HG02623 (cell line): ENCODE data around the gene BEGAIN.

Source experiments
- ATAC-seq: cut with Tn5 transposase; IDR thresholded peaks from one replicate; pipeline ENCODE4 v1.9.1; 2021; ENCODE audit warnings: moderate library complexity; ENCODE audit not compliant: unreplicated experiment

BEGAIN gene

DNA sequence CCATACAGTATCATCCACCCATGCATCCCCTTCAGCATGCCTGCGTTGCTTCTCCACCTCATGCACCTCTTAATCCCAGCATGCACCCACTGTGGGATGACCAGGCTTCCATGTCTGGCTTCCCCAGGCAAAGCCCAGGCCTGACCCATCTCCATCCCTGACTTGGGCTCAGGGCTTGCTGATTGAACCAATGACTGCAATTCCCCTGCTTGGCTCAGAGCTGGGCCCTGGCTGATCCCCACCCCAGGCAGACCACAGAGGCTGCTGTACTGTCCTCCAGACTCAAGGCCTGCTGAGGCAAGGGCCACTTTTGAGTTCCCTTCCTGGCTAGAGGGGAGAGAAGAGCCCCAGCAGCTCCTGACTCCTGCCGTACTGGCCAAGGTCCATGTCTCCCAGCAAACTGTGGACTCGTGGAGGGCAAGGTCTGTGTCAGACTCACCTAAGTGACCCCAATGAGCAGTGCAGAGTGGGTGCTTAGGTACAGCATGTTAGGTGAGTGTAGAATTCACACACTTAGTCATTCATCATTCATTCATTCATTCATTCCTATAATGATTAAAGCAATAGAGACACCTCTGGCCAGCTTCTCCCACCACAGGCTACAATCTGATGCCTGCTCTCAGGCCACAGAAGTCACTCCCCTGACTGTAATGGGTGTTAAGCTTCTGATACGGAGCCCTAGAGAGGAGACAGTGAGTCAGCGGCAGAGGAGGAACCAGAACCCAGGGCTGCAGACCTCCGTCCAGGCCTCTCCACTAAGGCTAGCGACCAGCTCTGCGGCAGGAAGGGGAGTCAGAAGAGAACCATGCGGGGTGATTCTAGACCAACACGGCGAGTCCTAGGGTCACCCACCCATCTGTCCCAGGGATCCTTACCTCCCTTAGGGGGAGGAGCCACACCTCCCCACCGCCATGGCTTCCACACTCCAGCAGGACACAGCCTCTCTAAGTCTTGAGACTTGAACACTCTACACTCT, 2.9 kb downstream of the BEGAIN start:
- no peak for ATAC-seq

DNA sequence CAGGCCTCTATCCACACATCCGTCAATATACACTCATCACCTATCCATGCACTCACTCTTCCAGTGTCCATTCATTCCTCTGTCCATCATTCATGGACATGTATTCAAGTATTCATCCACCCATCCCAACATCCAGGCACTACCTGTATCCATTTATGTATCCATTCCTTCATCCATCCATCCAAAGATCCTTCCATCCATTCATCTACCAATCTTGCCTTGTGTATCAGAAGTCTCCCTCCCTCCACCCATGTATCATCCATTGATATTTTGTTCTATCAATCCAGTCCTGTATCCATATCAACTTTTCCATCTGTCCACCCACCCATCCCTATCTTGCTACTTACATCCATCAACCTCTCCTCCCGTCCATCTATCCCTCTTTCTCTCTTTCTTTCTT, 4.0 kb downstream of the BEGAIN start:
- ATAC-seq = no peak

DNA sequence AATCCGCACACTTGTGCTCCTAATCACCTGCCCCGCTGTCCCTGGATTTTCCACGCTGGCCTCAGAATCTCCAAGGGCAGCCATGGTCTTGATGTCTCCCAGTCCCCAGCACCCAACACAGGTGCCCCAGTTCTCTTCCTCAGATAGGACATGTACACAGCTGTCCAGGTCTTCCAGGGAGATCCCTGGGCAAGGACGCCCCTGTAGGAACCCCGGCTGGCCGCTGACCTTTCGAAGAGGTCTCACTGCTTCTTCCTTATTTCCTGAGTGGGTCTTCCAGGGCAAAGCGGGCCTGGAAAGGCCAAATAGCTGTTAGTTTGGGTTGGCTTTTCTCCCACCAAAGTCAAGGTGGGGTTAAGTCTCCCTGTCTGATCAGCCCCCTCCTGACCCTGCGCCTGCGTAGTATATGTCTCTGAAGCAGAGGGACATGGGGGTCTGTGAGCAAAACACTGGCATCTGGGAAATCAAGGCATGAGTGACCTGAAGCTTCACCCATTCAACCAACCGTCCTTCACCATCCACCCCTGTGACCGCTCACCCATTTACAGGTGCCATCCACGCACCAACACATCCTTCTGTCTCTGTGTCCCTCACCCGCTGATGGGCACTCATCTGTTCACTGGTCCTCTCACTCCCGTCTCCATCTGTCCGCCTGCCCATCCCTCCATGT, 4.6 kb downstream of the BEGAIN start:
- no peak for ATAC-seq

DNA sequence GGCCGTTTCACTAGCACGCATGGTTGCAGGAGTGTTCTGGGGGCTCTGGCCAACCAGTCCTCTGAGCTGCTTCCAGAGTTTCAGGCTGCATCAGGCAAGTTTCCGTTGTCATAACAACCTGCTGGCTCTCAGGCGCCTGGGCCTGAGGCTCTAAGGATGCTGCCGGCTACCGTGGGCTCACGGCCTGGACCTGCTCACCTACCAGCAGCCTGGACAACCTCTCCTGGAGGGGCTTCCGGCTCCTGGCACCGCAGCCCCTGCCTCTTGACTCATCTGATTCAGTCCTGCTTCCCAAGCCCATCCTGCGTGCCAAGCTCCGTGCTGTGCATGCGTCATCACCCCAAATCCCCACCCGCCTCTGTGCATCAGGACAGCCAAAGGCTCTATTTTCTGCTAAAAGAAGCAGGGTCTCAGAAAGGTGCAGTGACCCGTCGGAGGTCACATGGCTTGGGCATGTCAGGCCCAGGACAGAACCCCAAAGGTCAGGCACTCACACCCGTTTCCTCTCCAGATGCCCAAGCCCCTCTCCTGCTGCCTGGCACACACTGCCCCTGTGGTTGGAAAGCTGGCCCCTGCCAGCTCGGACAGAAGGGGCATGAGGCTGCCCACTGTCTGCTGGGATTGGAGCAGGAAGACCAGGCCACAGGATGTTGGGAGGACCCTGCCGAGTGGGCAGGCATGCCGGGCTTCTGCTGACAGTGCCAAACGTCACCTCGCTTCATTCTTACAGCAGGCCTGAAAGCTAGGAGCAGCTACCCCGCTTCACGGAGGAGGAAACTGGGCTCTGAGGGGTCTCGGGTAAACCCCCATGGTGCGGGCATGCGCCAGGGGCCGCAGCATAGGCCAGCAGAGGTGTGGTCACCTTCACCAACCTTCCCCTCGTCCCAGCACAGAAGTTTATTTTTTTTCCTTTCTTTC, 5.7 kb downstream of the BEGAIN start:
- ATAC-seq = no peak

DNA sequence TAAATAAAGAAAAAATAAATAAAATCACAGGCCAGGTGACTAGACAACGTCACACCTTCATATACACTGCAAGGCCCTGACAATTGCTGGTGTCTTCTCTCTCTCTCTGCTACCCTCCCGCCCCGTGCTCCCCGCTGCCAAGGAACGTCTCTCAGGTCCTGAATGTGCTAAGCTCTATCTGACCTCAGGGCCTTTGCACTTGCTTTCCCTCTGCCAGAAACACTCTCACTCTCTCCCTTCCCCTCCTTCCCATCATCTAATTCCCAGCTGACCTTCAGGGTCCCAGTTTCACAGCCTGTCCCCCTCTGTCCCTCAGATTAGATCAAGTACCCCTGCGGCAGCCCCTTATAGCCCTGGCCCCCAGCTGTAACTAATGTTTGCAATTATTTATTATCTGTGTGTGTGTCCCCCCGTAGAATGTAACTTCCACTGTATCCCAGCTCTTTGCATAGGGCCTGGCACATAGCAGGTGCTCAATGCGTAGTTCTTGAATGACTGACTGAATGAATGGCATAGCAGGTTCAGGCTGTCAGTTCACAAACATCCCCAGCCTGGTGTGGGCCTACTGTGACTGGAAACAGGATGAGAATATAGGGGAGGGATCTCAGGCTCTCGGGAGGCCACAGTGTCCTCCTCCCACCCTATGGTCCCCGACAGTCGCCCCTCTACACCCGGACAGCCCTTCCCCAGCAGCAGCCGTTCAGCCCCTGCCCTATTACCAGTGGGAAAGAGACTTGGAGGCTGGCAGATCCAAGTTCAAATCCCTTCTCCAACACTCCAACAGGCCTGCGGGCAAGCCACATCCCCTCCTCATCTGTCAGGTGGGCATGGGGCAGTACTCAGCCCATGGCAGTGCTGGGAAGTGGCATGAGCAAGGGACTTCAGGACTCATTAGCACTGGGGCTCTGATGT, 6.6 kb downstream of the BEGAIN start:
- no peak for ATAC-seq

DNA sequence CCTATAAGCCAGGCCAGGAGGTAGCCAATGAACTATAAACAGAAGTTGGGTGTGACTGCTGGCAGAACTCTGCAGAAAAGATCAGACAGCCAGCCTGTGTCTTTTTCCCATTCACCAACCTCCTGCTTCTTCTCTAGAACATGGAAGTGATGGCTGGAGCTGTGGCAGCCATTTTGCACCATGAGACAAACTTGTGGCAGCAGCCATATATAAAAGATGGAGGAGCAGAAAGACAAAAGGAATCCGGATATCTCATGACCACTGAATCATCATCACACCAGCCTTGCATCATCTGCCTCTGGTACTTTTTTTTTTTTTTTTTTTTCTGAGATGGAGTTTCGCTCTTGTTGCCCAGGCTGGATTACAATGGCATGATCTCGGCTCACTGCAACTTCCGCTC, 8.7 kb downstream of the BEGAIN start:
- ATAC-seq = no peak

DNA sequence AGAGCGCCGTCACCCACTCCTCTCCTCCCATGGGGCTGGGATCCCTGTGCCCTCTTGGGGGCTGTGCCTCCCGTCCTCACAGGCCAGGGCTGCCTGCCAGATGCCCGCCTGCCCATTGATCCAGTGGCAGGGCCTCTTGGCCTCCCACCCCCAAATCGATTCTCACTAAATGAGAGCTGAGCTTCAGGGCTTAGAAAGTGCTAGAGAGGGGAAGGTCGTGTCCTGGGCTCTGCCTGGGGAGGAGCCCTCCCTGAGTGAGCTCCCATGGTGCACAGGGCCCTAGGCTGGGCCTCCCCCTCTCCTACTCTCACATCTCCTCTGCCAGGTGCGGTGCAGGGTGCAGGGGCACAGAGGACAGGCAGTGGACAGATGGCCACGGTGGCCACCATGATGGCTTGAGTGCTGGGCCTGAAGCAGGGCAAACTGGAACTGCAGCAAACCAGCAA, 9.2 kb downstream of the BEGAIN start:
- no peak for ATAC-seq

DNA sequence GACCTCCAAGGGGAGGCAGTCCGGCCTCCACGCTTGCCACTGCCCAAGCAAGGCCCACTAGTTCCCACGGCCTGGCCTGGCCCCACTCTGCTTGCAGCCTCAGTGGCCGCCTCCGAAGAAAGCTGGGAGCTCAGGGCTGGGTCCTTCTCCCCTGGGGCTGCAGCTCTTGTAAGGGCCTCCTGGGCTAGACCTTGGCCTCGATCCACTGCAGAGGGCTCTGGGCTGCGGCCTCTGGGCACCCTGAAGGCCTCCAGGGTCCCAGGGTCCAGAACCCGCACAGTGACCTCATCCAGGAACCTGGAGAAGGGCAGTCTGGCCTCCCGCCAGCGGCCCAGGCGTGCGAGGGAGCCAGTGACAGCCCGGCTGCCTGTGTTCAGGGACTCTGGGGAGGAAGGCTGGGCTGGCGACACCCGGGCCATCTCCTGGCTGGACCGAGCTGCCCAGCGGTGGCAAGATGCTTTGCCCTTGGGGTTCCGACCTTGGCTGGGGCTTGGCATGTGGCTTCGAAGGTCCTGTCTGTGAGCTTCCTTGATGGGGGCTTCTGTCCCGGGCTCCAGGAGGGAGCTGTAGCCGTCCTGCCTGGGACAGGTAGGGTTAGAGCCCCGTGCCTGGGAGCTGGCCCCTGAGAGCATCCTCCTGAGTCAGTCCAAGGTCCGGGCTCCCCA, 9.8 kb downstream of the BEGAIN start:
- ATAC-seq = no peak

DNA sequence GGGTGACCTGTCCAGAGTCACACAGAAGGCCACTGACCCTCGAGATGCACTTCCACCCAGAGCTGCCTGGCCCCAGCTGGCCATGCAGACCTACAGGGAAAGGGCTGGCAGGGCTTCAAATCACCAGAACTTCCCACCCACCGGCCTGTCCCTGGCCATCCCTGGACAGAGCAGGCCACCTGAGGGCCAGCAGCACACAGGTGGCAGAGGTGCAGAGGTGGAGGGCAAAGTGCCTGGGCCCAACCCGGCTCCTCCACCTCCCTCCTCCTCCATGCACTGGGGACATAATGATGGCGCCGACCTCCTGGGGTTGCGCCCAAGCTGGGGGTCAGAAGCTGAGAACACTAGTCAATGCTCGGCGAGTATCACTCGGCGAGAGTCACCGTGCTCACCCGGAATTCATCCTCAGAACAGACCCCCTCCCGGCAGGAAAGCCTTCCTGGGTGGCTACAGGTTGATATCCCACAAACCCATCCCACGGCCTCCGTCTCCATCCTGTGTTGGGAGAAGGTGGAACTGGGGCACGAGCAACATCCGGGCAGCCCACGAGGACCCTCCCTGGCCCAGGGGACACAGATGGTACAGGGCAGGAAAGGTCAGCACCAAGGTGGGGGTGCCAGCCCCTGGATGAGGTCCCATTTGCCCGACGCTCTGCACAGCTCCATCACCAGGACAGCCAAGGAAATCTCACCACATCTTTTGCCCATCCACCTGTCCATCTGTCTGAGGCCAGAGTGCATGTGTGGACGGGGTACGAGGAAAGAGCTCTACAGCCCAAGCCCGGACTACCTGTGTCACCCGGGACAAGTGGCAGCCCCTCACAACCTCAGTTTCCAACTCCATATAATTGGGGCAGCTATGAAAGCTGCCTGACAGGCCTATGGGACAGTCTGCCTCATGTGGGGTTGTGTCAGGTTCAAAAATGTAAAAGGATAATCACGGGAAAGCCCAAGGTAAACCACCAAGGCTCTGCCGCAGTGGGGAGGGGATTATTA, 10.8 kb downstream of the BEGAIN start:
- ATAC-seq = no peak

DNA sequence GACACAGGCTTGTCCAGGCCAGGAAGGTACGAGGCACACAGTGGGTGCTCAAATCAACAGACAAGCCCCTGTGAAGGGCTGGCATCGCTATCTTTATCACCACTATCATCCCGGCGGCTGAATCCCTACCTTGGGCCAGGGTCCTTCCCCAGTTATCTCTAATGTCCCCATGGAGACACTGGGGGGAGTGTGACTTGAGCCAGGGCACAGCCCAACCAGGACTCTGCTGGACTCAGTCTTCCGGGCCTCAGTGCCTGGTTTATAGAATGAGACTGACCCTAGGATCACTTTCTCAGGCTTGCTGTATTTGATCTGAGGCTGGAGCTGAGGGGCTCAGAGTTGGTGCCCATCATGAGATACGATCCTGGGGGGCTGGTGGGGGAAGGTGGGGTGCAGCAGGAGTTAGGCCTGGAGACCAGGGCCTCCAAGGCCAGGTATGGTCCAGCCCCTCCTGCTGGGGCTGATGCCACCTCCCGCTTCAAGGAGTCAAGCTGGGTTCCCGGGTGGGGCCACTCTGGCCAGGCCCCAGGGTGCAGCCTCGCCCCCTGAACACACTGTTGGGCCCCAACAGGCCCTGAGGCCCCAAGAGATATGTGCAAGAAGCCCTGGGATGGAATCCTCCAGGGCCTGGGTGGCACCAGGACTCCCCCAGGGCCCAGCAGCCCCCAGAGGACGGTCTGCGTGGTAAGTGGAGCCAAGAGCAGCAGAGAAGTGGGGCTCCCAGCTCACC, 11.8 kb downstream of the BEGAIN start:
- no peak for ATAC-seq

DNA sequence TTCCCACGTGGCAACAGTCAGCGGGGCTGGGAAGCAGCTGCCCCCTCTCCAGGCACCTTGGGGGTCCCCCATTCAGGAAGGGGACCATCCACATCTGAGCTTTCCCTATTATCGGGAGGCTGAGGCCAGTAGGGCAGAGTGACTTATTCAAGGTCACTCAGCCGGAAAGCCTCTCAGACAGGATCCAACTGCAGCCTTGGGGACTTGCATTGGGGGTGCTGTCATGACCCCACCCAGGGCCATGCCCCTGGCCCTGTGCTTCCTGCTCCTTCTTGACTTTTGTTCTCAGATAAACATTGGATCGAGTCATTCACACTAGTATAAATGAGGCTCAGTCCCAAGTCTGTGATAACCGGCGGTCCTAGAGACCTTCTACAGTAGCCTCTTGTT, 12.6 kb downstream of the BEGAIN start:
- ATAC-seq = no peak

DNA sequence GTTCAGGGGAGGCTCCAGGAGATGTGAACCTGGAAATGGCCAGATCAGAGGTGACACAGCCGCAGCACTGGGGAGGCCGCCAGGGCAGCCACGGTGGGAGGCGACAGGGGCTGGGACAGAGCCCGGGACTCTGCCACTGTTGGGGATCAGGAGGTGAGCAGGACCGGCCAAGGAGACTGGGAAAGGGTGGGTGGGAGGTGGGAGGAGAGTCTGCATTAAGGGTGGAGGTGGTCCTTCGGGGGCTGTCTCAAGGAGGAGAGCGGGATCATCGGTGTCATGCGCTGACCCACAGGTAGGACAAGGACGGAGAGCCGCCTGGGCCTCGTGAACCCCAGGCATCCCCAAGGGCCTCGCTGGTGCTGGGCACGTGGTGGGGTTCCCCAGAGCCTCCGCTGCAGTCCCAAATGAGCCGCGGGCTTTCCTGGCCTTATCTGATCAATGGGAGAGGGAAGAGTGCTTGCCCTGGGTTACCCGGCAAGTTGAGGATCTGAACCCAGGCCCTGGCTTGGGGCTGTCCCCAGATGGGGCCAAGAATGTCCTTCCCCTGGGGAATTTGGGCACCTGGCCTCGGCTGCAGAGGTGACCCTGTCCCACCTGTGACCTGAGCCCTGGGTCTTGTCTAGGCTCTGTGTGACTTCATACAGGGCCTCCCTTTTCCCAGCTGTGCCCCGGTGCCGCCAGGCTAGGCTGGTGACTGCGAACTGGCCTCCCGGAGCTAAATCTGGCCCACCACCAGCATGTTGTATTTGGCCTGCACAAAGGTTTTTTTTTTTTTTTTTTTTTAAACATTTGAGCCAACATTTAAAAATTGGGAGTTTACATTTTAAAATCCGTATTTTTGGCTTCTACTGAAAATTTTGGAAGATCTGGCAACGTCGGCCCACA, 13.2 kb downstream of the BEGAIN start:
- no peak for ATAC-seq

DNA sequence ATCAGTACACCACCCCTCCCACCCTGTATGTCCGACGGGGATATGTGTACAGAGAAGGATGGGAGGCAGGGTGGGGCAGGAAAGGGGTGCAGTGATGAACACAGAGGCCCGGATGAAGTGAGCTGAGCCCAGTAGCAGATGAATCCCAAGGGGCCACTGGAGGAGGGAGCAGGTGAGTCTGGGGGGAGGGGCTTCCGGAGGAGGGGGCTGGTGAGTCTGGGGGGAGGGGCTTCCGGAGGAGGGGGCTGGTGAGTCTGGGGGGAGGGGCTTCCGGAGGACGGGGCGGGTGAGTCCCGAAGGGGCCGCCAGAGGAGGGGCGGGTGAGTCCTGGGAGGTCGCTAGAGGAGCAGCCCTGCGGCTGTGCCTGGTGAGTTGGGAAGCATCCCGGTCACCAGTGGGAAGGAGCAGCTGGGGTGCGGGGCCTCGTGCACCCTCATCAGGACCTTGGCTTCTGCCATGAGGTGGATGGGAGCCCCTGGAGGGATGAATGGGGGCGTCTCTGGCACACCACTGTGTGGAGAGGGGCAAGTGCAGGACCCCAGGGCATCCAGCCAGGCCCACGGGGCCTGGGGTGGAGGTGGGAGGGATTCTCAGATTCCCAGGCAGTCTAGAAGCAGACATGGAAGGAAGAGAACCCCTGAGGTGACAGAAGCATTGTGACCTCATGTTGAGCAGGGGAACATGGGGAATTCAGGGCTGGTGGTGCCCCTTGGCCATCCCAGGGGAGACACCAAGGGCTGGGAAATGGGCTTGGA, 14.0 kb downstream of the BEGAIN start:
- no peak for ATAC-seq

DNA sequence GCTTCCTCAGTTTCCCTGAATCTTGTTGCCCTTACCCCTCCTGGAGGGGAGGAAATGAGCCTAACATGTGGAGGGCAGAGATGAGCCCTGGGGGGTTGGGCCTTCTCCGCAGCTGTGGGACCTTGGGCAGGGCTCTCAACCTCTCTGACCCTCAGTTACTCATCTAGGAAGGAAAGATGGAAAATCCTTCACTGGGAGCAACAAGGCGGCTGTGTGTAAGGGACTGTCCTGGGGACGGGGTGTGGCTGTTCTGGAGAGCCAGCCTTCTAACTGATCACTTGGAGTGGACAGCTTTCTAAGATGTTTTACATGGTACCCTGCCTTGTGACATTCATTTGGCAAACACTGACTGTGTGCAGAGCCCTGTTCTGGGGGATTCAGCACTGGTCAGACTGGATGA, 14.7 kb downstream of the BEGAIN start:
- ATAC-seq = no peak

DNA sequence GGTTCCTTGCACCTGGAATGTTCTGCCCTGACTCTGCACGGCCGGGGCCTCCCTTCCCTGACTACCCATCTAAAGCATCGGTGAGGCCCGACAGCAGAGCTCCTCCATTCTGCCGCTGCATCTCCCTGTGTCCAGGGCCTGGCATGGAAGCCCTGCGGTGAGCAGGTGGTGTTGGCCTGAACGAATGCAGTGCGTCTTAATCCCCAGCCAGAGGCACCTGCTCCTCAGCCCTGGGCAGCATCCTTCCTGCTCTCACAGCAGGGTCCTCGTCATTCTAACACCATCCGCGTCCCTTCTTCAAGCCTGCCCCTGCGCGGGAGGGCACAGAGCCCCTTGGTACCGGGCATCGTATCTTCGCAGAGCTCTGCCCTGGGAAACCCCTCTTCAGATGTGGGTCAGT, 15.4 kb downstream of the BEGAIN start:
- no peak for ATAC-seq
